ENCODE results near the gene SENP7.
A peak's percentile ranks its signal among the peaks of the same experiment; 100 is the strongest.

DNA sequence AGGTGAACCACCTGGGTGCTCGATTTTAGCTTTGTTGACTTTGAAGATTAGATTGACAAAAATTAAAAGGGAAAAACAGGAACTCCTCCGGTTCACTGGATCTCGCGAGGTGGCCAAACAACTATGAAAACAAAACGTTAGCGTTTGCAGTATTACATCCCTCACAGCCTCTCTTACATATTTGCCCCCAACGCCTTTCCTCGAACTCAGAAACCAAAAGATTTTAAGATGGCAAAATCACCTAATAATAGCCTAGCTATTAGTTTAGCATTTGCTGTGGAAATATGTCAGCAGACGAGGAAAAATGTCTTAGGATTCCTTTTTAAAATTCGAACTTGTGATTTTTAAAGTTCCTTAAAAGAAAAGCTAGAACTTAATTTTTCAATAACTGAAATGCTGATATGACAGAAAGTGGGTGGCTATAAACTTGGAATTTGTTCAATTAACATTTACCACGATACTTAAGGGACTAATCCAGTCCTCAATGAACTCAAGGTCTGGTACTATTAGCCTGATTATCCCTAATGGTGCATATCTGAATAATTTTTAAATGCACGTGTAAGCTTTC is 491 bp upstream of the SENP7 start:
- TF ChIP-seq, protein P1, sequence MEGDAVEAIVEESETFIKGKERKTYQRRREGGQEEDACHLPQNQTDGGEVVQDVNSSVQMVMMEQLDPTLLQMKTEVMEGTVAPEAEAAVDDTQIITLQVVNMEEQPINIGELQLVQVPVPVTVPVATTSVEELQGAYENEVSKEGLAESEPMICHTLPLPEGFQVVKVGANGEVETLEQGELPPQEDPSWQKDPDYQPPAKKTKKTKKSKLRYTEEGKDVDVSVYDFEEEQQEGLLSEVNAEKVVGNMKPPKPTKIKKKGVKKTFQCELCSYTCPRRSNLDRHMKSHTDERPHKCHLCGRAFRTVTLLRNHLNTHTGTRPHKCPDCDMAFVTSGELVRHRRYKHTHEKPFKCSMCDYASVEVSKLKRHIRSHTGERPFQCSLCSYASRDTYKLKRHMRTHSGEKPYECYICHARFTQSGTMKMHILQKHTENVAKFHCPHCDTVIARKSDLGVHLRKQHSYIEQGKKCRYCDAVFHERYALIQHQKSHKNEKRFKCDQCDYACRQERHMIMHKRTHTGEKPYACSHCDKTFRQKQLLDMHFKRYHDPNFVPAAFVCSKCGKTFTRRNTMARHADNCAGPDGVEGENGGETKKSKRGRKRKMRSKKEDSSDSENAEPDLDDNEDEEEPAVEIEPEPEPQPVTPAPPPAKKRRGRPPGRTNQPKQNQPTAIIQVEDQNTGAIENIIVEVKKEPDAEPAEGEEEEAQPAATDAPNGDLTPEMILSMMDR (IDR thresholded peaks at IDR 0.05), result no peak
- TF ChIP-seq, protein P2, sequence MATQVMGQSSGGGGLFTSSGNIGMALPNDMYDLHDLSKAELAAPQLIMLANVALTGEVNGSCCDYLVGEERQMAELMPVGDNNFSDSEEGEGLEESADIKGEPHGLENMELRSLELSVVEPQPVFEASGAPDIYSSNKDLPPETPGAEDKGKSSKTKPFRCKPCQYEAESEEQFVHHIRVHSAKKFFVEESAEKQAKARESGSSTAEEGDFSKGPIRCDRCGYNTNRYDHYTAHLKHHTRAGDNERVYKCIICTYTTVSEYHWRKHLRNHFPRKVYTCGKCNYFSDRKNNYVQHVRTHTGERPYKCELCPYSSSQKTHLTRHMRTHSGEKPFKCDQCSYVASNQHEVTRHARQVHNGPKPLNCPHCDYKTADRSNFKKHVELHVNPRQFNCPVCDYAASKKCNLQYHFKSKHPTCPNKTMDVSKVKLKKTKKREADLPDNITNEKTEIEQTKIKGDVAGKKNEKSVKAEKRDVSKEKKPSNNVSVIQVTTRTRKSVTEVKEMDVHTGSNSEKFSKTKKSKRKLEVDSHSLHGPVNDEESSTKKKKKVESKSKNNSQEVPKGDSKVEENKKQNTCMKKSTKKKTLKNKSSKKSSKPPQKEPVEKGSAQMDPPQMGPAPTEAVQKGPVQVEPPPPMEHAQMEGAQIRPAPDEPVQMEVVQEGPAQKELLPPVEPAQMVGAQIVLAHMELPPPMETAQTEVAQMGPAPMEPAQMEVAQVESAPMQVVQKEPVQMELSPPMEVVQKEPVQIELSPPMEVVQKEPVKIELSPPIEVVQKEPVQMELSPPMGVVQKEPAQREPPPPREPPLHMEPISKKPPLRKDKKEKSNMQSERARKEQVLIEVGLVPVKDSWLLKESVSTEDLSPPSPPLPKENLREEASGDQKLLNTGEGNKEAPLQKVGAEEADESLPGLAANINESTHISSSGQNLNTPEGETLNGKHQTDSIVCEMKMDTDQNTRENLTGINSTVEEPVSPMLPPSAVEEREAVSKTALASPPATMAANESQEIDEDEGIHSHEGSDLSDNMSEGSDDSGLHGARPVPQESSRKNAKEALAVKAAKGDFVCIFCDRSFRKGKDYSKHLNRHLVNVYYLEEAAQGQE (IDR thresholded peaks at IDR 0.05; ENCODE audit: low read depth, low read length), result no peak
- TF ChIP-seq TEAD4 (IDR thresholded peaks at IDR 0.05; ENCODE audit: borderline replicate concordance, insufficient read depth) (no peak), YY1 (IDR thresholded peaks at IDR 0.05; ENCODE audit: low read depth) (no peak), CHD2 (IDR thresholded peaks at IDR 0.05; ENCODE audit: low read length, partially characterized antibody) (peak; percentile 98), MXI1 (IDR thresholded peaks at IDR 0.05; ENCODE audit: low read depth, low read length) (no peak), EP300 (IDR thresholded peaks at IDR 0.05; ENCODE audit: borderline replicate concordance in 1 of 2, low read depth in 1 of 2, low read length in 1 of 2) (no peak), EZH2phosphoT487 (IDR thresholded peaks at IDR 0.05; ENCODE audit: borderline replicate concordance, low read depth) (no peak), POLR2AphosphoS5 (IDR thresholded peaks at IDR 0.05; ENCODE audit: low read depth, low read length) (no peak), RAD21 (IDR thresholded peaks at IDR 0.05; ENCODE audit: low read length) (no peak)
- TF ChIP-seq, protein P3, sequence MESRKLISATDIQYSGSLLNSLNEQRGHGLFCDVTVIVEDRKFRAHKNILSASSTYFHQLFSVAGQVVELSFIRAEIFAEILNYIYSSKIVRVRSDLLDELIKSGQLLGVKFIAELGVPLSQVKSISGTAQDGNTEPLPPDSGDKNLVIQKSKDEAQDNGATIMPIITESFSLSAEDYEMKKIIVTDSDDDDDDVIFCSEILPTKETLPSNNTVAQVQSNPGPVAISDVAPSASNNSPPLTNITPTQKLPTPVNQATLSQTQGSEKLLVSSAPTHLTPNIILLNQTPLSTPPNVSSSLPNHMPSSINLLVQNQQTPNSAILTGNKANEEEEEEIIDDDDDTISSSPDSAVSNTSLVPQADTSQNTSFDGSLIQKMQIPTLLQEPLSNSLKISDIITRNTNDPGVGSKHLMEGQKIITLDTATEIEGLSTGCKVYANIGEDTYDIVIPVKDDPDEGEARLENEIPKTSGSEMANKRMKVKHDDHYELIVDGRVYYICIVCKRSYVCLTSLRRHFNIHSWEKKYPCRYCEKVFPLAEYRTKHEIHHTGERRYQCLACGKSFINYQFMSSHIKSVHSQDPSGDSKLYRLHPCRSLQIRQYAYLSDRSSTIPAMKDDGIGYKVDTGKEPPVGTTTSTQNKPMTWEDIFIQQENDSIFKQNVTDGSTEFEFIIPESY (IDR thresholded peaks at IDR 0.05; ENCODE audit: borderline replicate concordance, low read depth), result peak; percentile 91
- TF ChIP-seq, protein P4, sequence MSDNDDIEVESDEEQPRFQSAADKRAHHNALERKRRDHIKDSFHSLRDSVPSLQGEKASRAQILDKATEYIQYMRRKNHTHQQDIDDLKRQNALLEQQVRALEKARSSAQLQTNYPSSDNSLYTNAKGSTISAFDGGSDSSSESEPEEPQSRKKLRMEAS (IDR thresholded peaks at IDR 0.05; ENCODE audit: low read depth), result no peak
- TF ChIP-seq, protein P5, sequence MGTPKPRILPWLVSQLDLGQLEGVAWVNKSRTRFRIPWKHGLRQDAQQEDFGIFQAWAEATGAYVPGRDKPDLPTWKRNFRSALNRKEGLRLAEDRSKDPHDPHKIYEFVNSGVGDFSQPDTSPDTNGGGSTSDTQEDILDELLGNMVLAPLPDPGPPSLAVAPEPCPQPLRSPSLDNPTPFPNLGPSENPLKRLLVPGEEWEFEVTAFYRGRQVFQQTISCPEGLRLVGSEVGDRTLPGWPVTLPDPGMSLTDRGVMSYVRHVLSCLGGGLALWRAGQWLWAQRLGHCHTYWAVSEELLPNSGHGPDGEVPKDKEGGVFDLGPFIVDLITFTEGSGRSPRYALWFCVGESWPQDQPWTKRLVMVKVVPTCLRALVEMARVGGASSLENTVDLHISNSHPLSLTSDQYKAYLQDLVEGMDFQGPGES (IDR thresholded peaks at IDR 0.05; ENCODE audit: low read depth, low read length), result no peak; the same call in 1 of the 2 replicates

All from SK-N-SH (cell line).